Panc1 (cell line): ENCODE measurements around the gene OR9Q1.

Source experiments
- POLR2AphosphoS5 ChIP-seq: IDR thresholded peaks from 2 replicates; pipeline ENCODE4 v1.6.1; 2012; ENCODE audit warnings: mild to moderate bottlenecking, low read depth, low read length, moderate library complexity
- TF ChIP-seq, protein P1 (sequence below): fragments of 450-650 bp; IDR thresholded peaks from 2 replicates; pipeline ENCODE4 v1.5.1; 2017; ENCODE audit warnings: mild to moderate bottlenecking

DNA sequence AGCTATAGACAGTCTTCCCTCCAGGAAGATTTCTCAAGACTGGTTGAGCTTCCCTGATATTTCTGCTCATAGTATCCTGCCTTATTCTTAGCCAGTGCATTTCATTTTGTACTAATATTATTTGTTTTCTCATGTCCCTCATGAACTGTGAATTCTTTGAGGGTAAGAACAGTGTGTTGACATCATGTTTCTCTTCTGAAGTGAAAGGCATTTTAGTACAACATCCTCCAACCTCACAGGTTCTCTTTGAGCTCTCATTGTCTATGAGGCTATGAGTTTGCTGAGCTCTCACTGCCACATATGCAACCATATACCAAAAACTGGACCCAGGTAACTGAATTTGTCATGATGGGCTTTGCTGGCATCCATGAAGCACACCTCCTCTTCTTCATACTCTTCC is 7.0 kb downstream of the OR9Q1 start, which contains the start of gene OR6Q1:
- TF ChIP-seq, protein P1, sequence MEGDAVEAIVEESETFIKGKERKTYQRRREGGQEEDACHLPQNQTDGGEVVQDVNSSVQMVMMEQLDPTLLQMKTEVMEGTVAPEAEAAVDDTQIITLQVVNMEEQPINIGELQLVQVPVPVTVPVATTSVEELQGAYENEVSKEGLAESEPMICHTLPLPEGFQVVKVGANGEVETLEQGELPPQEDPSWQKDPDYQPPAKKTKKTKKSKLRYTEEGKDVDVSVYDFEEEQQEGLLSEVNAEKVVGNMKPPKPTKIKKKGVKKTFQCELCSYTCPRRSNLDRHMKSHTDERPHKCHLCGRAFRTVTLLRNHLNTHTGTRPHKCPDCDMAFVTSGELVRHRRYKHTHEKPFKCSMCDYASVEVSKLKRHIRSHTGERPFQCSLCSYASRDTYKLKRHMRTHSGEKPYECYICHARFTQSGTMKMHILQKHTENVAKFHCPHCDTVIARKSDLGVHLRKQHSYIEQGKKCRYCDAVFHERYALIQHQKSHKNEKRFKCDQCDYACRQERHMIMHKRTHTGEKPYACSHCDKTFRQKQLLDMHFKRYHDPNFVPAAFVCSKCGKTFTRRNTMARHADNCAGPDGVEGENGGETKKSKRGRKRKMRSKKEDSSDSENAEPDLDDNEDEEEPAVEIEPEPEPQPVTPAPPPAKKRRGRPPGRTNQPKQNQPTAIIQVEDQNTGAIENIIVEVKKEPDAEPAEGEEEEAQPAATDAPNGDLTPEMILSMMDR: no peak
- TF ChIP-seq POLR2AphosphoS5: no peak
